ENCODE results near the gene CDK8.

The CDK8 gene

GRCh38 chr13:26412936-26413716 is 159.2 kb downstream of the CDK8 start:
- Histone ChIP-seq H3K4me3 (ENCODE audit: insufficient read depth in 1 of 2, low read depth in 1 of 2, low read length in 2 of 2) (no peak overlapping the region), H3K4me1 (ENCODE audit: control insufficient read depth, insufficient read depth, low read depth, low read length) (no peaks in the 10 kb centered on the region), H3K9ac (ENCODE audit: low read length) (no peak overlapping the region), H3K18ac (ENCODE audit: low read depth in 1 of 2, low read length in 2 of 2) (no peak overlapping the region), H3K79me1 (replicated peaks; ENCODE audit: low read length, poor library complexity, severe bottlenecking) (no peaks in the 10 kb centered on the region), H3K27ac (ENCODE audit: low read length, poor library complexity, severe bottlenecking) (no peak overlapping the region), H3K14ac (ENCODE audit: low read length in 2 of 2) (no peak overlapping the region), H3K4ac (ENCODE audit: low read depth in 1 of 2, low read length in 2 of 2) (no peak overlapping the region), H2BK5ac (ENCODE audit: low read depth, low read length, poor library complexity, severe bottlenecking) (no peak overlapping the region), H3K23ac (ENCODE audit: low read length in 2 of 2) (no peak overlapping the region), H3K9me3 (ENCODE audit: control insufficient read depth, low read length) (no peaks in the 10 kb centered on the region), H2BK15ac (ENCODE audit: low read depth, poor library complexity, severe bottlenecking) (no peak overlapping the region), H4K91ac (ENCODE audit: low read length) (no peak overlapping the region), H2BK120ac (ENCODE audit: low read depth, low read length) (no peak overlapping the region), H3K27me3 (ENCODE audit: control insufficient read depth in 1 of 2, insufficient read depth in 1 of 2, low read length in 2 of 2) (no peaks in the 10 kb centered on the region), H4K8ac (ENCODE audit: low read length) (no peak overlapping the region), H2AK5ac (ENCODE audit: low read length, severe bottlenecking) (no peak overlapping the region), H2BK12ac (ENCODE audit: low read length in 2 of 2) (no peak overlapping the region), H3K36me3 (ENCODE audit: control insufficient read depth in 1 of 2, insufficient read depth in 2 of 2, low read depth in 1 of 2, low read length in 2 of 2) (no peaks in the 10 kb centered on the region), H3K4me2 (ENCODE audit: low read length, poor library complexity, severe bottlenecking) (no peak overlapping the region), H2AFZ (ENCODE audit: low read depth, low read length) (no peak overlapping the region)
- no peak for DNase-seq
- WGBS, result 79% methylated on average over 4 of the region's 5 CpGs

- Histone ChIP-seq H3K4me1 (ENCODE audit: control insufficient read depth, insufficient read depth, low read depth, low read length) (no peaks in the 10 kb centered on the region), H3K23ac (ENCODE audit: low read length in 2 of 2) (no peak overlapping the region), H3K9ac (ENCODE audit: low read length) (no peak overlapping the region), H3K14ac (ENCODE audit: low read length in 2 of 2) (no peak overlapping the region), H2AFZ (ENCODE audit: low read depth, low read length) (no peak overlapping the region), H2BK12ac (ENCODE audit: low read length in 2 of 2) (no peak overlapping the region), H3K4me2 (ENCODE audit: low read length, poor library complexity, severe bottlenecking) (no peak overlapping the region), H2AK5ac (ENCODE audit: low read length, severe bottlenecking) (no peak overlapping the region), H2BK15ac (ENCODE audit: low read depth, poor library complexity, severe bottlenecking) (no peak overlapping the region), H2BK120ac (ENCODE audit: low read depth, low read length) (no peak overlapping the region), H4K91ac (ENCODE audit: low read length) (no peak overlapping the region), H3K36me3 (ENCODE audit: control insufficient read depth in 1 of 2, insufficient read depth in 2 of 2, low read depth in 1 of 2, low read length in 2 of 2) (no peaks in the 10 kb centered on the region), H2BK5ac (ENCODE audit: low read depth, low read length, poor library complexity, severe bottlenecking) (no peak overlapping the region), H3K27me3 (ENCODE audit: control insufficient read depth in 1 of 2, insufficient read depth in 1 of 2, low read length in 2 of 2) (peaks cover 0 to 3% of the 10 kb centered on the region in 2 experiments), H3K79me1 (replicated peaks; ENCODE audit: low read length, poor library complexity, severe bottlenecking) (no peaks in the 10 kb centered on the region), H3K9me3 (ENCODE audit: control insufficient read depth, low read length) (no peaks in the 10 kb centered on the region), H3K4me3 (ENCODE audit: insufficient read depth in 1 of 2, low read depth in 1 of 2, low read length in 2 of 2) (no peak overlapping the region), H4K8ac (ENCODE audit: low read length) (no peak overlapping the region), H3K27ac (ENCODE audit: low read length, poor library complexity, severe bottlenecking) (no peak overlapping the region), H3K18ac (ENCODE audit: low read depth in 1 of 2, low read length in 2 of 2) (no peak overlapping the region), H3K4ac (ENCODE audit: low read depth in 1 of 2, low read length in 2 of 2) (no peak overlapping the region)
- no peak for DNase-seq
- 89% methylated on average over 4 of the region's 4 CpGs for WGBS
Measured at GRCh38 chr13:26420282-26420960, 166.5 kb downstream of the CDK8 start.

- Histone ChIP-seq H2BK12ac (ENCODE audit: low read length in 2 of 2) (no peak overlapping the region), H3K18ac (ENCODE audit: low read depth in 1 of 2, low read length in 2 of 2) (no peak overlapping the region), H2BK120ac (ENCODE audit: low read depth, low read length) (no peak overlapping the region), H2AFZ (ENCODE audit: low read depth, low read length) (no peak overlapping the region), H2BK5ac (ENCODE audit: low read depth, low read length, poor library complexity, severe bottlenecking) (no peak overlapping the region), H3K4me2 (ENCODE audit: low read length, poor library complexity, severe bottlenecking) (no peak overlapping the region), H4K91ac (ENCODE audit: low read length) (no peak overlapping the region), H2BK15ac (ENCODE audit: low read depth, poor library complexity, severe bottlenecking) (no peak overlapping the region), H3K23ac (ENCODE audit: low read length in 2 of 2) (no peak overlapping the region), H2AK5ac (ENCODE audit: low read length, severe bottlenecking) (no peak overlapping the region), H4K8ac (ENCODE audit: low read length) (no peak overlapping the region), H3K27me3 (ENCODE audit: control insufficient read depth in 1 of 2, insufficient read depth in 1 of 2, low read length in 2 of 2) (peaks cover 0 to 5% of the 10 kb centered on the region in 2 experiments), H3K9ac (ENCODE audit: low read length) (no peak overlapping the region), H3K14ac (ENCODE audit: low read length in 2 of 2) (no peak overlapping the region), H3K4me3 (ENCODE audit: insufficient read depth in 1 of 2, low read depth in 1 of 2, low read length in 2 of 2) (no peak overlapping the region), H3K4ac (ENCODE audit: low read depth in 1 of 2, low read length in 2 of 2) (no peak overlapping the region), H3K79me1 (replicated peaks; ENCODE audit: low read length, poor library complexity, severe bottlenecking) (no peaks in the 10 kb centered on the region), H3K4me1 (ENCODE audit: control insufficient read depth, insufficient read depth, low read depth, low read length) (no peaks in the 10 kb centered on the region), H3K27ac (ENCODE audit: low read length, poor library complexity, severe bottlenecking) (no peak overlapping the region), H3K9me3 (ENCODE audit: control insufficient read depth, low read length) (no peaks in the 10 kb centered on the region), H3K36me3 (ENCODE audit: control insufficient read depth in 1 of 2, insufficient read depth in 2 of 2, low read depth in 1 of 2, low read length in 2 of 2) (no peaks in the 10 kb centered on the region)
- 100% methylated on average over 3 of the region's 7 CpGs for WGBS
- DNase-seq, result no peak
Measured at GRCh38 chr13:26422036-26422435, 168.1 kb downstream of the CDK8 start.

- no peak overlapping the region for H2BK12ac ChIP-seq (ENCODE audit: low read length in 2 of 2)
- H3K4me3 ChIP-seq (ENCODE audit: insufficient read depth in 1 of 2, low read depth in 1 of 2, low read length in 2 of 2), result no peak overlapping the region
- H2BK120ac ChIP-seq (ENCODE audit: low read depth, low read length), result no peak overlapping the region
- no peak overlapping the region for H3K9ac ChIP-seq (ENCODE audit: low read length)
- H3K27ac ChIP-seq (ENCODE audit: low read length, poor library complexity, severe bottlenecking), result no peak overlapping the region
- H3K79me1 ChIP-seq (replicated peaks; ENCODE audit: low read length, poor library complexity, severe bottlenecking), result no peaks in the 10 kb centered on the region
- H3K14ac ChIP-seq (ENCODE audit: low read length in 2 of 2), result no peak overlapping the region
- no peaks in the 10 kb centered on the region for H3K36me3 ChIP-seq (ENCODE audit: control insufficient read depth in 1 of 2, insufficient read depth in 2 of 2, low read depth in 1 of 2, low read length in 2 of 2)
- H3K4me1 ChIP-seq (ENCODE audit: control insufficient read depth, insufficient read depth, low read depth, low read length), result no peaks in the 10 kb centered on the region
- H3K27me3 ChIP-seq (ENCODE audit: control insufficient read depth in 1 of 2, insufficient read depth in 1 of 2, low read length in 2 of 2), result peaks cover 0 to 5% of the 10 kb centered on the region in 2 experiments
- H3K4me2 ChIP-seq (ENCODE audit: low read length, poor library complexity, severe bottlenecking), result no peak overlapping the region
- H2BK15ac ChIP-seq (ENCODE audit: low read depth, poor library complexity, severe bottlenecking), result no peak overlapping the region
- H4K91ac ChIP-seq (ENCODE audit: low read length), result no peak overlapping the region
- DNase-seq, result peak; percentile 37
- no peaks in the 10 kb centered on the region for H3K9me3 ChIP-seq (ENCODE audit: control insufficient read depth, low read length)
- 20% methylated on average over 3 of the region's 3 CpGs for WGBS
- H2AK5ac ChIP-seq (ENCODE audit: low read length, severe bottlenecking), result no peak overlapping the region
- no peak overlapping the region for H2BK5ac ChIP-seq (ENCODE audit: low read depth, low read length, poor library complexity, severe bottlenecking)
- H2AFZ ChIP-seq (ENCODE audit: low read depth, low read length), result no peak overlapping the region
- no peak overlapping the region for H4K8ac ChIP-seq (ENCODE audit: low read length)
- H3K18ac ChIP-seq (ENCODE audit: low read depth in 1 of 2, low read length in 2 of 2), result no peak overlapping the region
- no peak overlapping the region for H3K4ac ChIP-seq (ENCODE audit: low read depth in 1 of 2, low read length in 2 of 2)
- H3K23ac ChIP-seq (ENCODE audit: low read length in 2 of 2), result no peak overlapping the region
Measured at GRCh38 chr13:26423629-26424028, 169.7 kb downstream of the CDK8 start.

Measured in mesenchymal stem cell (in vitro differentiated cells and primary cell).